ENCODE results near the gene TYK2.

DNA sequence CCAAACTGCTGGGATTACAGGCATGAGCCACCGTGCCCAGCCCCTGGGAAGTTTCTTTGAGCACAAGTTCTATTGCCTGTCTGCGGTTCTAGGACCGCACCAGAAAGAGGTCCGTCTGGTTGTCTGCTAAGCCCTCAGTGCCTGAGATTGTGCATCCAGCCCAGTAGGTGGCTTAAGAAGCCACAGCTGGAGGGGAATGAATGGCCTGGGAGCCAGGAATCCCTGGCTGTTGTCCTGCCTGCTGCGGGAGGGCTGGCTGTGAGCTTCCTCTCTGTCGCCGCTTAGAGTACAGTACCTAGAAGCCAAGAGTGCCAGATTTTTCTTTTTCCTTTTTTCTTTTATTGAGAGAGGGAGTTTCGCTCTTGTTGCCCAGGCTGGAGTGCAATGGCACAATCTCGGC lies 4.2 kb upstream of the TYK2 start:
- TF ChIP-seq CTCF (IDR thresholded peaks at IDR 0.05): no peak
- TF ChIP-seq POLR2A (IDR thresholded peaks at IDR 0.05): no peak

Measured in tibial nerve (tissue), 3 donors.